ENCODE measurements around the gene MED15. TPM values are rescaled to one million over a fixed set of nuclear protein-coding genes. Genes with fewer than 3 reads are reported as not detected.

The MED15 gene
- total RNA-seq, 1 donor from 2014 or later, result 74.3 TPM

- Histone ChIP-seq H3K27me3 (ENCODE audit: control insufficient read depth, insufficient read depth, low read length) (no peaks in the 10 kb centered on the region), H3K36me3 (ENCODE audit: control insufficient read depth, insufficient read depth, low read length) (no peaks in the 10 kb centered on the region), H3K4me3 (ENCODE audit: low read depth, low read length) (no peak overlapping the region)
- no peak for TF ChIP-seq CTCF (IDR thresholded peaks at IDR 0.05; ENCODE audit: insufficient read depth, low read length, poor library complexity, severe bottlenecking)
- DNase-seq (ENCODE audit: low read depth), result no peak
Observed at GRCh38 chr22:20600137-20600673, 92.8 kb downstream of the MED15 start.

GRCh38 chr22:20601308-20601707 is 93.9 kb downstream of the MED15 start:
- H3K27me3 ChIP-seq (ENCODE audit: control insufficient read depth, insufficient read depth, low read length), result peaks cover 4% of the 10 kb centered on the region
- H3K36me3 ChIP-seq (ENCODE audit: control insufficient read depth, insufficient read depth, low read length), result no peaks in the 10 kb centered on the region
- DNase-seq (ENCODE audit: low read depth), result no peak
- no peak overlapping the region for H3K4me3 ChIP-seq (ENCODE audit: low read depth, low read length)
- no peak for TF ChIP-seq CTCF (IDR thresholded peaks at IDR 0.05; ENCODE audit: insufficient read depth, low read length, poor library complexity, severe bottlenecking)

GRCh38 chr22:20602609-20603164 is 95.3 kb downstream of the MED15 start:
- Histone ChIP-seq H3K4me3 (ENCODE audit: low read depth, low read length) (no peak overlapping the region), H3K27me3 (ENCODE audit: control insufficient read depth, insufficient read depth, low read length) (peaks cover 14% of the 10 kb centered on the region), H3K36me3 (ENCODE audit: control insufficient read depth, insufficient read depth, low read length) (no peaks in the 10 kb centered on the region)
- DNase-seq (ENCODE audit: low read depth), result no peak
- no peak for TF ChIP-seq CTCF (IDR thresholded peaks at IDR 0.05; ENCODE audit: insufficient read depth, low read length, poor library complexity, severe bottlenecking)

GRCh38 chr22:20604092-20604747 is 96.8 kb downstream of the MED15 start:
- TF ChIP-seq CTCF (IDR thresholded peaks at IDR 0.05; ENCODE audit: insufficient read depth, low read length, poor library complexity, severe bottlenecking), result no peak
- Histone ChIP-seq H3K36me3 (ENCODE audit: control insufficient read depth, insufficient read depth, low read length) (no peaks in the 10 kb centered on the region), H3K27me3 (ENCODE audit: control insufficient read depth, insufficient read depth, low read length) (peaks cover 19% of the 10 kb centered on the region), H3K4me3 (ENCODE audit: low read depth, low read length) (no peak overlapping the region)
- no peak for DNase-seq (ENCODE audit: low read depth)

- DNase-seq (ENCODE audit: low read depth), result no peak
- no peak for TF ChIP-seq CTCF (IDR thresholded peaks at IDR 0.05; ENCODE audit: insufficient read depth, low read length, poor library complexity, severe bottlenecking)
- Histone ChIP-seq H3K4me3 (ENCODE audit: low read depth, low read length) (no peak overlapping the region), H3K27me3 (ENCODE audit: control insufficient read depth, insufficient read depth, low read length) (peaks cover 20% of the 10 kb centered on the region), H3K36me3 (ENCODE audit: control insufficient read depth, insufficient read depth, low read length) (no peaks in the 10 kb centered on the region)
Observed at GRCh38 chr22:20604776-20605221, 97.4 kb downstream of the MED15 start.
